ENCODE results near the gene RBM4.

DNA sequence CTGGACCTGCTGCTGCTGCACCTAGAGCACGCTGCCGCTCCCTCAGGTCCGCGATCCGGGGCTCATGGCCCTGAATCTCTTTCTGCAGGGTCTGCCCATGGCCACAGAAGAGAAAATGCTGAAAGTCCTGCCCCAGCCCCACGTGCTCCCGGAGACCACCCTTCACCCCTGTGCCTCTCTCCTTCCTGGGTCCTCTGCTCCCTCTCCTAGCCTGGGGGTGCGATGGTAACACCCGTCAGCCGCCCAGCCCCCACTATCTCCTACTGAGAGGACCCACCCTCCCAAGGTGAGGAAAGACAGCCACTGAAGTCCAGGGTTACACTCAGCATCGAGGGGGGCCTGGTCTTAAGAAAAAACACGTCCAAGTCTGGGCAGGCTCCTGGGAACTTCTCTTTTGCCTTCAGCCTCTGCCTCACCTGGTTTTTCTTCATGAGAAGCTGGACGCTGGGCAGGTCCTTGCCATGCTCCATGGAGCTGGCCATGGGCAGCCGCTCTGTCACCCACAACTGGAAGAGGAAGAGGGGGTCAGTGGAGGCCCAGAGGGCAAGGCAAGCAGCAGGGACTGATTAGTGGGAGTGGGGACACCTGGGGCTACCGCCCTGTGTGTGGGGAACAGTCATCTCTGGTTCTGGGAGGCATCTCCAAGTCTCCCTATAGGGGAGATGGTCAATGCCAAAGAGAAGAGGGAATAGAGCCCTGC, 55.0 kb downstream of the RBM4 start:
- TF ChIP-seq POLR2A (IDR thresholded peaks at IDR 0.05; ENCODE audit: low read length) (no peak), CTCF (IDR thresholded peaks at IDR 0.05) (no peak), HDAC2 (IDR thresholded peaks at IDR 0.05) (no peak), FOSL2 (IDR thresholded peaks at IDR 0.05) (no peak), FOSL2 (CRISPR knock-in tag; IDR thresholded peaks at IDR 0.05) (no peak), CHD4 (IDR thresholded peaks at IDR 0.05; ENCODE audit: borderline replicate concordance) (no peak), MAFK (IDR thresholded peaks at IDR 0.05; ENCODE audit: partially characterized antibody) (no peak), POLR2AphosphoS2 (conservative IDR thresholded peaks at IDR 0.05; ENCODE audit: low read length) (no peak), ZNF302 (CRISPR knock-in tag; IDR thresholded peaks at IDR 0.05) (no peak), SMC3 (IDR thresholded peaks at IDR 0.05) (no peak)
- TF ChIP-seq, protein P1, sequence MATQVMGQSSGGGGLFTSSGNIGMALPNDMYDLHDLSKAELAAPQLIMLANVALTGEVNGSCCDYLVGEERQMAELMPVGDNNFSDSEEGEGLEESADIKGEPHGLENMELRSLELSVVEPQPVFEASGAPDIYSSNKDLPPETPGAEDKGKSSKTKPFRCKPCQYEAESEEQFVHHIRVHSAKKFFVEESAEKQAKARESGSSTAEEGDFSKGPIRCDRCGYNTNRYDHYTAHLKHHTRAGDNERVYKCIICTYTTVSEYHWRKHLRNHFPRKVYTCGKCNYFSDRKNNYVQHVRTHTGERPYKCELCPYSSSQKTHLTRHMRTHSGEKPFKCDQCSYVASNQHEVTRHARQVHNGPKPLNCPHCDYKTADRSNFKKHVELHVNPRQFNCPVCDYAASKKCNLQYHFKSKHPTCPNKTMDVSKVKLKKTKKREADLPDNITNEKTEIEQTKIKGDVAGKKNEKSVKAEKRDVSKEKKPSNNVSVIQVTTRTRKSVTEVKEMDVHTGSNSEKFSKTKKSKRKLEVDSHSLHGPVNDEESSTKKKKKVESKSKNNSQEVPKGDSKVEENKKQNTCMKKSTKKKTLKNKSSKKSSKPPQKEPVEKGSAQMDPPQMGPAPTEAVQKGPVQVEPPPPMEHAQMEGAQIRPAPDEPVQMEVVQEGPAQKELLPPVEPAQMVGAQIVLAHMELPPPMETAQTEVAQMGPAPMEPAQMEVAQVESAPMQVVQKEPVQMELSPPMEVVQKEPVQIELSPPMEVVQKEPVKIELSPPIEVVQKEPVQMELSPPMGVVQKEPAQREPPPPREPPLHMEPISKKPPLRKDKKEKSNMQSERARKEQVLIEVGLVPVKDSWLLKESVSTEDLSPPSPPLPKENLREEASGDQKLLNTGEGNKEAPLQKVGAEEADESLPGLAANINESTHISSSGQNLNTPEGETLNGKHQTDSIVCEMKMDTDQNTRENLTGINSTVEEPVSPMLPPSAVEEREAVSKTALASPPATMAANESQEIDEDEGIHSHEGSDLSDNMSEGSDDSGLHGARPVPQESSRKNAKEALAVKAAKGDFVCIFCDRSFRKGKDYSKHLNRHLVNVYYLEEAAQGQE (IDR thresholded peaks at IDR 0.05) = no peak
